ENCODE results near the gene RNF167.

DNA sequence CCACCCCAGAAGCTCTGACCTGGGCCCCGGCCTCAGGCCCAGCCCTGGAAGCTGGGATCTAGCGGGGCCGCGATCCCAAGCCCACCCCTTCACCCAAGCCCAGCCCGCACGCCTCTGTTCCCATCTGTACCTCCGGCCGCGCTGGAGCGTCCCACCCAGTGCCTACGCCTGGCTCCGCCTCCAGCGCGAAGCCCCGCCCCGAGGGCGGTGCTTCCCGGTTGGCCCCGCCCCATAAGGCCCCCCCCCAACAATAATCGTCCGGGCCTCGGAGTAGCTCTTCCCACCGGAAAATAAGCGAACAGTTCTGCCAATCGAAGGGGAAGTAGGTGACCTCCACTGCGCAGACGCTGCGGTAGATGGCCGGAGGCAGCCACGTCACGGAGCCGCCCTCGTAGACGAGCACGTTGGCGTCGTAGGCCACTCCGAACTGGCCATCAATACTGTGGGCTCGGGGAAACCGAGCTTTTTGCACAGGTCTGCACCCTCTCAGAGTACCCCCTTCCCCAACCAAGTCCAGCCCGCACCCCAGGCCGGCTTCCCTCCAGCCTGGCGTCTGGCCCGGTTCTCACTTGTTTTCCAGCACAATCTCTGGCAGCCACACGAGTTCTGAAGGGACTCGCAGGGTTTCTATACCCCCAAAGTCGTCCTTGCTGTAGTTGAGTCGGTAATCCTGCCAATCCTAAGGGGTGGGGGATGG lies 38.3 kb upstream of the RNF167 start:
- TF ChIP-seq, protein P1, sequence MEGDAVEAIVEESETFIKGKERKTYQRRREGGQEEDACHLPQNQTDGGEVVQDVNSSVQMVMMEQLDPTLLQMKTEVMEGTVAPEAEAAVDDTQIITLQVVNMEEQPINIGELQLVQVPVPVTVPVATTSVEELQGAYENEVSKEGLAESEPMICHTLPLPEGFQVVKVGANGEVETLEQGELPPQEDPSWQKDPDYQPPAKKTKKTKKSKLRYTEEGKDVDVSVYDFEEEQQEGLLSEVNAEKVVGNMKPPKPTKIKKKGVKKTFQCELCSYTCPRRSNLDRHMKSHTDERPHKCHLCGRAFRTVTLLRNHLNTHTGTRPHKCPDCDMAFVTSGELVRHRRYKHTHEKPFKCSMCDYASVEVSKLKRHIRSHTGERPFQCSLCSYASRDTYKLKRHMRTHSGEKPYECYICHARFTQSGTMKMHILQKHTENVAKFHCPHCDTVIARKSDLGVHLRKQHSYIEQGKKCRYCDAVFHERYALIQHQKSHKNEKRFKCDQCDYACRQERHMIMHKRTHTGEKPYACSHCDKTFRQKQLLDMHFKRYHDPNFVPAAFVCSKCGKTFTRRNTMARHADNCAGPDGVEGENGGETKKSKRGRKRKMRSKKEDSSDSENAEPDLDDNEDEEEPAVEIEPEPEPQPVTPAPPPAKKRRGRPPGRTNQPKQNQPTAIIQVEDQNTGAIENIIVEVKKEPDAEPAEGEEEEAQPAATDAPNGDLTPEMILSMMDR (IDR thresholded peaks at IDR 0.05; ENCODE audit: control extremely low read depth in 1 of 3, insufficient read depth in 1 of 3, low read depth in 1 of 3, low read length in 3 of 3), result no peak
- no peak for TF ChIP-seq RAD21 (IDR thresholded peaks at IDR 0.05 in 1 of 2, conservative IDR thresholded peaks at IDR 0.05 in 1 of 2; ENCODE audit: low read depth in 2 of 2, low read length in 2 of 2)
- TF ChIP-seq TAF1 (IDR thresholded peaks at IDR 0.05; ENCODE audit: low read depth, low read length), result no peak
- no peak for TF ChIP-seq POLR2A (IDR thresholded peaks at IDR 0.05; ENCODE audit: control extremely low read depth in 1 of 2, low read depth in 2 of 2, low read length in 2 of 2)
- no peak for TF ChIP-seq POLR2AphosphoS5 (IDR thresholded peaks at IDR 0.05; ENCODE audit: low read depth, low read length)
- TF ChIP-seq GTF2F1 (IDR thresholded peaks at IDR 0.05; ENCODE audit: borderline replicate concordance, low read depth, low read length), result no peak
- no peak for TF ChIP-seq JUND (IDR thresholded peaks at IDR 0.05; ENCODE audit: low read length)
- TF ChIP-seq NRF1 (IDR thresholded peaks at IDR 0.05; ENCODE audit: low read depth, low read length), result no peak
- TF ChIP-seq SRF (IDR thresholded peaks at IDR 0.05; ENCODE audit: low read depth, low read length), result no peak
- no peak for TF ChIP-seq BCL11A (IDR thresholded peaks at IDR 0.05; ENCODE audit: low read depth in 2 of 2, low read length in 2 of 2)
